Pancreas (tissue), 10 donors: ENCODE data around the gene SEMA5A. TPM values are rescaled to one million over a fixed set of nuclear protein-coding genes. Genes with fewer than 3 reads are reported as not detected.
A peak's percentile ranks its signal among the peaks of the same experiment; 100 is the strongest.

ENCODE experiments used
- ATAC-seq, 4 donors: fragments of 200-7000 bp; cut with Tn5 transposase; one replicate each; pipeline versions ENCODE4 v1.8.0 to v1.9.1; 2020; ENCODE audit warnings: mild to moderate bottlenecking in 4 of 4, moderate library complexity in 4 of 4
- DNase-seq, 6 donors: peaks; one replicate each; pipeline ENCODE4 v3.0.0-alpha.2; 2020
- FAIRE-seq: peaks from 2 replicates; lab custom pipeline; 2012; peaks lifted over from hg19 to GRCh38; lab: Jason Lieb, UNC
- H3K27ac ChIP-seq, 4 donors: fragments of 200-600 bp; sonication (generic); 1 replicate in 3 of 4; 2 replicates in 1 of 4; pipeline versions ENCODE4 v1.5.0 to v1.8.0; 2020
- H3K27me3 ChIP-seq, 4 donors: fragments of 200-600 bp; one replicate each; pipeline ENCODE4 v1.8.0; 2021
- H3K36me3 ChIP-seq, 3 donors: fragments of 200-600 bp; sonication (generic) in 1 of 3; one replicate each; pipeline versions ENCODE4 v1.5.0 to v1.8.0; 2020 to 2021
- H3K4me1 ChIP-seq, 3 donors: fragments of 200-600 bp; one replicate each; pipeline ENCODE4 v1.8.0; 2021
- H3K4me3 ChIP-seq, 4 donors: fragments of 200-600 bp; sonication (generic) in 2 of 4; one replicate each; pipeline versions ENCODE4 v1.5.0 to v1.8.0; 2020 to 2021
- H3K9me3 ChIP-seq, 4 donors: fragments of 200-600 bp; one replicate each; pipeline ENCODE4 v1.8.0; 2021
- WGBS, 2 donors: extraction: QIAGEN DNeasy Blood & Tissue Kit; methylation state at CpG; one replicate each; pipeline ENCODE4 v1.1.7; 2013; 5-methylcytosine and 5-hydroxymethylcytosine counted together
- intact Hi-C, 3 donors: fragments of 100-400 bp; cut with DNase I; formaldehyde crosslinking; loops; one replicate each; pipeline versions ENCODE4 v1.11.1 to v1.14.2; 2022
- polyA plus RNA-seq, 2 donors: library from polyadenylated mRNA; stranded (reverse); fragments of 200-250 nt; gene quantifications; one replicate each; pipeline ENCODE4 v1.2.3, GENCODE V29; 2013
- total RNA-seq, 6 donors: library from RNA; stranded (reverse); fragmentation: NEBNext Ultra II Directional in 4 of 6; extraction: Animal tissue kit (Norgen Biotek cat#: 25700) in 4 of 6; gene quantifications; one replicate each; pipeline versions ENCODE4 v1.2.1 to v1.2.4, GENCODE V29; 2021 to 2023
- TF ChIP-seq, protein P1 (sequence below), 4 donors: fragments of 200-600 bp; sonication (generic) in 3 of 4; IDR thresholded peaks; one replicate each; pipeline versions ENCODE4 v1.5.0 to v1.8.0; 2021; ENCODE audit warnings: antibody characterized with exemption in 4 of 4
- donor health status: healthy with polysubstance abuse.
- donor health status: DM: no; HTN: no; CAD: no; lungs with moderate emphysema.
- donor health status: DM: no; HTN: no; CAD: no.
- donor health status: control.
- donor health status: control.
- donor health status: Bipolar disorder and iron deficiency.
- donor health status: DM: yes; HTN: yes; CAD: no.
- donor health status: DM: no; HTN: no; CAD: no.
- donor health status: DM: no; HTN: no; CAD: no.
- donor health status: DM: yes; HTN: yes; CAD: no.

Gene SEMA5A
- total and polyA plus RNA-seq, 8 donors = 0.91 to 14.0 (median 6.4) TPM

DNA sequence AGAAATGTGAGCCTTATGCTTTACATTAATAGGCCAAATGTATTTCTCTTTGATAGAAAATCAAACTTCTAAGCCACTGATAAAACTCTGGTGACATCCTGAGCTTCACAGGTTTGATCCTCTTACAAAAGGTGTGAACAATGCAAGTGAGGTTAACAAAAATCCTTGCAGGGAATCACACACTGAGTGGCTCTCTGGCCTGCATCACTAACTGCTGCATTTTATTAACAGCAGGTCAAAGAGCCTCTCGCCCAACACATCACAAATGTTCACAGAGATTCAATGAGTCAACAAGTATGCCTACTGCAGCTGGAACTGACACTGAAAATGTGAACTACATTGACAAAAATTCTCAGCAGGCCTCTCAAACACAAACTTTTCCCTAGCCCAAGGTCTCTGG, 122.3 kb downstream of the SEMA5A start:
- Histone ChIP-seq H3K27ac (peak overlapping the region in 1 of 4 donors; percentile 24), H3K9me3 (no peaks in the 10 kb centered on the region), H3K4me3 (no peak overlapping the region), H3K27me3 (no peaks in the 10 kb centered on the region), H3K4me1 (peaks cover 0 to 17% (median 14%) of the 10 kb centered on the region in 3 donors), H3K36me3 (no peaks in the 10 kb centered on the region)
- FAIRE-seq (no peak), DNase-seq (peak in 1 of 6 donors; percentile 14), ATAC-seq (peak in 3 of 4 donors; percentile 74 to 89 (median 86))
- intact Hi-C loops = no loop called here
- WGBS, 2 donors = 41% methylated on average over 1 of the region's 1 CpG
- TF ChIP-seq, protein P1, sequence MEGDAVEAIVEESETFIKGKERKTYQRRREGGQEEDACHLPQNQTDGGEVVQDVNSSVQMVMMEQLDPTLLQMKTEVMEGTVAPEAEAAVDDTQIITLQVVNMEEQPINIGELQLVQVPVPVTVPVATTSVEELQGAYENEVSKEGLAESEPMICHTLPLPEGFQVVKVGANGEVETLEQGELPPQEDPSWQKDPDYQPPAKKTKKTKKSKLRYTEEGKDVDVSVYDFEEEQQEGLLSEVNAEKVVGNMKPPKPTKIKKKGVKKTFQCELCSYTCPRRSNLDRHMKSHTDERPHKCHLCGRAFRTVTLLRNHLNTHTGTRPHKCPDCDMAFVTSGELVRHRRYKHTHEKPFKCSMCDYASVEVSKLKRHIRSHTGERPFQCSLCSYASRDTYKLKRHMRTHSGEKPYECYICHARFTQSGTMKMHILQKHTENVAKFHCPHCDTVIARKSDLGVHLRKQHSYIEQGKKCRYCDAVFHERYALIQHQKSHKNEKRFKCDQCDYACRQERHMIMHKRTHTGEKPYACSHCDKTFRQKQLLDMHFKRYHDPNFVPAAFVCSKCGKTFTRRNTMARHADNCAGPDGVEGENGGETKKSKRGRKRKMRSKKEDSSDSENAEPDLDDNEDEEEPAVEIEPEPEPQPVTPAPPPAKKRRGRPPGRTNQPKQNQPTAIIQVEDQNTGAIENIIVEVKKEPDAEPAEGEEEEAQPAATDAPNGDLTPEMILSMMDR (IDR thresholded peaks at IDR 0.05) = no peak

DNA sequence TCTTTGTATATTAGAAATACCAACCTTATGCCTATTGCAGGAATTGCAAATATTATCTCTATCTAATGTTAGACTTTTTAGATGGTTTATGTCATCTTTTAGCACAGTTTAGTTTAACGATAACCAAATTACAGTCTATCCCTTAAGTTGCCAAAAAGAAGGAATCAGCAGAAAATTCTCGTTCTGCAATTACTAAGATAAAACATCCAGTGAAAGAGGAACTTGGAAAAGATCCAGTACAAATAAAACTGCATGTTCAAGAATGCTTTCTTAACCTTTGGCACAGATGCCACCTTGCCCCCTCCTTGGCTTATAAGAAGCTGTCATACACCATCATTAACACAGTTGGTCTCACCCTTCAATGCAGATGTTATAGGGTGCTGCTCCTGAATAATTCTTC, 124.0 kb downstream of the SEMA5A start:
- Histone ChIP-seq H3K27me3 (no peaks in the 10 kb centered on the region), H3K9me3 (no peaks in the 10 kb centered on the region), H3K4me3 (no peak overlapping the region), H3K4me1 (peaks cover 0 to 17% (median 14%) of the 10 kb centered on the region in 3 donors), H3K27ac (no peak overlapping the region), H3K36me3 (no peaks in the 10 kb centered on the region)
- 3 to 7% methylated on average over 2 of the region's 2 CpGs for WGBS, 2 donors
- intact Hi-C loops = no loop called here
- TF ChIP-seq, protein P1 (IDR thresholded peaks at IDR 0.05) = no peak
- ATAC-seq = peak in 2 of 4 donors; percentile 24 to 32
- no peak for FAIRE-seq
- DNase-seq = no peak

DNA sequence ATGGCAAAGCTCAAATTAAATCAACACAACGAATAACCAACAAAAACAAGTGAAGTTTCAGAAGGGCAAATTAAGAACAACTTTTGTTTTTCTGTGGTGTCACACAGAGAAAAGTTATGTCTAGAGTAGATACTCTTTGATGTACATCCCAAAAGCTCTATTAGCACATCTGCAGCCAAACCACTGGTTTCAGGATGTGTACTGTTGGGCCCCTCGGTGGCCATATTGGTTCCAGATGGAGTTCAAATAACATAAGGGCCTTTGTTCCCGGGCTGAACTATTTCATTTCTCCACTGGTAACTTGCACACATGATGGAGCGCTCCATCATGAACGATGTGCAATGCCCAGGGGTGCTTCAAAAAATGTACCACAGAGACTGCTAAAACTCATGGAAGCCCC, 126.1 kb downstream of the SEMA5A start:
- TF ChIP-seq, protein P1 (IDR thresholded peaks at IDR 0.05) = no peak
- no peak overlapping the region for H3K27ac ChIP-seq
- H3K27me3 ChIP-seq = no peaks in the 10 kb centered on the region
- intact Hi-C loops = no loop called here
- no peak overlapping the region for H3K4me3 ChIP-seq
- WGBS, 2 donors = 92 to 94% methylated on average over 5 of the region's 5 CpGs
- no peak for ATAC-seq
- no peak for DNase-seq
- H3K9me3 ChIP-seq = no peaks in the 10 kb centered on the region
- no peaks in the 10 kb centered on the region for H3K36me3 ChIP-seq
- FAIRE-seq = no peak
- peaks cover 0 to 17% (median 14%) of the 10 kb centered on the region in 3 donors for H3K4me1 ChIP-seq

DNA sequence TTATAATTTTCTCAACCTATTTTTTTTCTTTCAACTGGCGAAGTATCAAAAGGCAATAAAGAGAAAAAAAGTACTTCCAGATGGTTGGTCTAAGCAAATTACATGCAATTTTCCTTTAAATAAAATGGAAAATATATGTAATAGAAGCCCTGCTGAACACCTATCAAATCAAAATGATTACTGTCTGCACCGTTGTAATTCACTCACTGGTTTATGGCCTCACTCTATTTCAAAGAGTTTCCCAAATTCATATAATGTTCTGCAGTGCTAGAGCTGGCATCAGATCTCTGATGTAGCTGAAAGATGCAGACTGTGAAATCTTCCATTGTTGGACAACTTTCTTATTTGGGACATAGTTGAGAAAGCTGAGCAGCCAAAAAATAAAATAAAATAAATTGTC, 130.3 kb downstream of the SEMA5A start:
- no peaks in the 10 kb centered on the region for H3K36me3 ChIP-seq
- no peak for DNase-seq
- no peaks in the 10 kb centered on the region for H3K9me3 ChIP-seq
- TF ChIP-seq, protein P1 (IDR thresholded peaks at IDR 0.05) = no peak
- H3K4me1 ChIP-seq = peaks cover 0 to 7% (median 6%) of the 10 kb centered on the region in 3 donors
- H3K27ac ChIP-seq = no peak overlapping the region
- no peaks in the 10 kb centered on the region for H3K27me3 ChIP-seq
- intact Hi-C loops = no loop called here
- ATAC-seq = no peak
- no peak overlapping the region for H3K4me3 ChIP-seq
- WGBS, 2 donors = 87 to 88% methylated on average over 2 of the region's 2 CpGs
- no peak for FAIRE-seq

DNA sequence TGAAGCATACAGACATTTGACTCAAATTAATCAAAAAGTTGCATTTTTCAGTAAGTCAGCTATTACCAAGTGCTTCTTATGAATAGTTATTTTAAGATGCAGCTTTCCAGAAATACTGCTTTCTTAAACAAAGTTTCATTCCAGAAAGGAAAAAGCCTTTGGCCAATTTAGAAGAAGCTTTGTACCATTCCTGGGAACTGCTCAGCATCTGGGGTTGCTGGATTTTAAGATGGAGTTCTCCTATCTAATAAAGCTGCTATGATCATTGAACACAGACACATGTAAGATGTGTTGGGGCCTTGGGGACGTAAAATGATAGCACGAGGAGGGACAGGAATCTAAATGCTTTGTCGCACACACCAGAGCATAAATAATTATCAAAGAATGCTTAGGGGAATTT, 130.8 kb downstream of the SEMA5A start:
- FAIRE-seq (no peak), ATAC-seq (no peak), DNase-seq (no peak)
- Histone ChIP-seq H3K27me3 (no peaks in the 10 kb centered on the region), H3K9me3 (no peaks in the 10 kb centered on the region), H3K4me3 (no peak overlapping the region), H3K27ac (no peak overlapping the region), H3K36me3 (no peaks in the 10 kb centered on the region), H3K4me1 (peaks cover 0 to 11% (median 7%) of the 10 kb centered on the region in 3 donors)
- intact Hi-C loops = no loop called here
- TF ChIP-seq, protein P1 (IDR thresholded peaks at IDR 0.05) = no peak
- WGBS, 2 donors = 87 to 93% methylated on average over 3 of the region's 3 CpGs
